ENCODE measurements around the gene NOS3.

NOS3 gene

GRCh38 chr7:150981644-150982043 is 9.2 kb upstream of the NOS3 start:
- DNase-seq = no peak

- no peak for DNase-seq
These were observed 8.5 kb upstream of the NOS3 start for GRCh38 chr7:150982351-150982750.

DNA sequence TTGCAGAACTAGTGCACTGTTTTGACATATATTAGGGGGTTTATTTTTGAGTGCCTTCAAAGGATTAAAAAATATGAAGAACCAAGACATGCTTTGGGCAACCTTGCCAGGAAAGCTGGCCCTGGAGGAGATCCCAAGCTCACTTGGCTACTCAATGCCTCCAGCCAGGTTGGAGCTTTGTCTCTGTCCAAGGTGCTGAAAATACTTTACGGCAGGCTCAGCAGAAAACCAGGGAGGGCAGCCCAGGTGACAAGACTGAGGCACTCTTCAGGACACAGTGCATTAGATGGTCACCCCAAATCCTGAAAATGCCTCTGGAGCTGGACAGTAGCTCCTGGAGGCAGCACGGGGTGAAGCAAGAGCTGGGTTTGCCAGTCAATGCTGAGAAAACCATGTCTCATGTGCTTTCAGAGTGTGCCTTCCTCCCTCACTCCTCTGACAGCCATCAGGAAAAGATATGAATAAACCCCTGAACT is 6.9 kb upstream of the NOS3 start:
- DNase-seq = no peak

GRCh38 chr7:150986099-150986512 is 4.7 kb upstream of the NOS3 start:
- peak; percentile 55 for DNase-seq

- no peak for DNase-seq
These were observed 4.3 kb upstream of the NOS3 start for GRCh38 chr7:150986556-150986955.

DNA sequence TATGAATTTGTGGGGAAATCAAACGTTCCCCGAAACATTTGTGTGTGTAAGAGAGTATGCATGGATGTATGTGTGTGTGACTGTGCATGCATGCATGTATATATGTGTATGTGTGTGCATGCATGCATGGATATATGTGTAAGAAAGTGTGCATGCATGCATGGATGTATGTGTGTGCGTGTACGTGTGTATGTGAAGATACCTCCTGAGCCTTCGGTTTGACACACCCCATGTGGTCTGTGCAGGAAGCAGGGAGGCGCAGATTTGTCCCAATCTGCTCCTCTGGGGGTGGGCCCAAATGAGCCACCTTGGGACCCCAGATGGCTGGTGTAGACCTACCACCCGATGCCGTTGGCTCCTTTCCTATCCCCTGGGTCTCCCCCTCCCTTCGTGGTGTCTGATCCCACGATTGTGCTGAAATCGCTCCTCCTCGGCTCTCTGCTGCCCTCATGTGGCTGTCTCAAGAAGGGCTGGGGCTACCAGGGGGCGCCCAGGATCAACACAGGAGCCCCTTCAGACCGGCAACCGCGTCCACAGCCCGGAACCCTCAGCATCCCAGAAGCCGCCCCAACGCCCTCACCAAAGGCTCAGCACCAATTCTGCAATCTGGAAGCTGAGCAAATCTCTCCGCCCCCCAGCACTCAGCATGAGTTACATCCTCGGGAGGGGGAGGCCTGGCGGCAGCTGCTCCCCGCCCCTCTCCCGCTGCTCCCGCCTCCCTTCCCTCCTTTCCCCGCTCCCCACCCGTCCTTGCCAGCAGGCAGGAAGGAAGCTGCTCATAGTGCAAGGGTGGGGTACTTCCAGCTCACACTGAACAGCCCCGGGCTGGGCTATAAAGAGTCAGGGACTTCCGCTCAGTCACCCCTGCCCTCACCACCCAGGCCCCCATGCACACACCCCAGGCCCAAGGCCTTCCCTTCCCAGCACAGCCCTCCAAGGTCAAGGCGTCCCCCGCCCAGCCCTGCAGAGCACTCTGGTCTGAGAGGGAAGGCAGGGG is 2.3 kb upstream of the NOS3 start:
- DNase-seq = peak; percentile 39

DNA sequence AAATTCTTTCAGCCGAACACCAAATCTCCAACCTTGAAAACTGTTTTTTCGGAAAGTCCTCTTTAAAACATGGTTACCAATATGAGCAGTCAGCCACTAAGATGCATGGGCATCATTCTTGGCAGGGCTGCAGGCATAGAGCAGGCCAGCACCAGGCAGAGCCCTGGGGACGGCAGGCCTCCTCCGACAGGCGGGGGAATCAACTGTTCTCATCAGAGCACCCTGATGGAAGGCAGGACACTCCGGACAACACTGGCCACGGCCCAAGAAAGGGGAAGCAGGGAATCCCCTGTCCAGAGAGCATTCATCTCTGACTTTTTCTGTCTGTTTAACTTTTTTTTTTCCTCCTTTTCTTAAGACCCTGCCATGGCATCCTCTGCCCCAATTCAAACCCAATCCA is 1.4 kb upstream of the NOS3 start:
- DNase-seq = no peak

- DNase-seq = no peak
These were observed 1.3 kb downstream of the NOS3 start for GRCh38 chr7:150992051-150992640.

DNA sequence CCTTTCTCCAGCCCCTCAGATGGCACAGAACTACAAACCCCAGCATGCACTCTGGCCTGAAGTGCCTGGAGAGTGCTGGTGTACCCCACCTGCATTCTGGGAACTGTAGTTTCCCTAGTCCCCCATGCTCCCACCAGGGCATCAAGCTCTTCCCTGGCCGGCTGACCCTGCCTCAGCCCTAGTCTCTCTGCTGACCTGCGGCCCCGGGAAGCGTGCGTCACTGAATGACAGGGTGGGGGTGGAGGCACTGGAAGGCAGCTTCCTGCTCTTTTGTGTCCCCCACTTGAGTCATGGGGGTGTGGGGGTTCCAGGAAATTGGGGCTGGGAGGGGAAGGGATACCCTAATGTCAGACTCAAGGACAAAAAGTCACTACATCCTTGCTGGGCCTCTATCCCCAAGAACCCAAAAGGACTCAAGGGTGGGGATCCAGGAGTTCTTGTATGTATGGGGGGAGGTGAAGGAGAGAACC is 2.1 kb downstream of the NOS3 start:
- peak; percentile 29 for DNase-seq

- no peak for DNase-seq
These were observed 2.7 kb downstream of the NOS3 start for GRCh38 chr7:150993511-150993910.

DNA sequence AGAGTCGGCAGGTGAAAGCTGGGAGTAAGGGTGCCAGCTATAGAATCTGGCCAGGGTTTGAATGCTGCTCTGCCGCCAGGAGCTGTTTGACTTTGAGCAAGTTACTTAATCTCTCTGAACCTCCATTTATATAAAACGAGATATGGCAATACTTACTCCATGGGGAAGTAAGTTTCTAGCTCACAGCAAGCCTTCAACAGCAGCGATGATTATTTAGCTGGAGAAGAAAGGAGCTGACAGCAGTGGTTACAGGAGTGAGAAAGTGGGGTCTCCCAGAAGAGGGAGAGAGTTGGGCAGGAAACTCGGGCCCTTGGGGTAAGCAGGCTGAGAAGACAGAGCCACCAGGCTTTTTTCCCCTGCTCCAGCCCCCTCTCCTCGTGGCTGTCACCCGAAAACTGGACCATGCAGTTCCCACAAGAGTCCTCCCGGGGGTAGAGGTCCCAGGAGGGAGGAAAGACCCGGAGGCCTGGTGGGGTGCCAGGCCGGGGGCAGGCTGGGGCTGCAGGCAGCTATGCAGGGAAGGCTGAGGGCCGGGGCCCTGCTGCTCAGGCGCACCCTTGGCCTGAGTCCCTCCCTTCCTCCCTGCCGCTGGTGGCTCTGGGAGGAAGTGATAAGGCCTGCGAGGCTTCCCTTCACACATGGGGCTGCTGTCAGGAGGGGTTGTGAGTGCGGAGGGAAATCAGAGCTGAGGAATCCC is 3.5 kb downstream of the NOS3 start:
- DNase-seq = no peak

GRCh38 chr7:150994838-150995510 is 4.2 kb downstream of the NOS3 start:
- no peak for DNase-seq

DNA sequence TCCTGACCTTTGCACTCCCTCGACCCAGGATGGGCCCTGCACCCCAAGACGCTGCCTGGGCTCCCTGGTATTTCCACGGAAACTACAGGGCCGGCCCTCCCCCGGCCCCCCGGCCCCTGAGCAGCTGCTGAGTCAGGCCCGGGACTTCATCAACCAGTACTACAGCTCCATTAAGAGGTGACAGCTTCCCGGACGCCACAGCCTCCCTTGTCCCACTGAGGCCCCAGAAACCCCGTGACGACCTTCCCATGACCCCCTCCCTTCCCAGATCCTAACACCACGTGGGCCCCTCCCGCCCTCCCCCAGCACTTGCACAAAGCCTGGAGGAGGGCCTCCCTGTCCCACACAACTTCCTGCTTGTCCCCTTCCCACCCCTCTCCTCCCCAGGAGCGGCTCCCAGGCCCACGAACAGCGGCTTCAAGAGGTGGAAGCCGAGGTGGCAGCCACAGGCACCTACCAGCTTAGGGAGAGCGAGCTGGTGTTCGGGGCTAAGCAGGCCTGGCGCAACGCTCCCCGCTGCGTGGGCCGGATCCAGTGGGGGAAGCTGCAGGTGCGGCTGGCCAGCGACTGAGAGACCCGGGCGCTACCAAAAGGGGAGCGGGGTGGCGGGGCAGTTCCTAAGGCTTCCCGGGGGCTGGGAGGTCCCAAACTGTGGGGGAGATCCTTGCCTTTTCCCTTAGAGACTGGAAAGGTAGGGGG is 5.7 kb downstream of the NOS3 start:
- no peak for DNase-seq

GRCh38 chr7:150997075-150997511 is 6.3 kb downstream of the NOS3 start:
- DNase-seq = no peak

DNA sequence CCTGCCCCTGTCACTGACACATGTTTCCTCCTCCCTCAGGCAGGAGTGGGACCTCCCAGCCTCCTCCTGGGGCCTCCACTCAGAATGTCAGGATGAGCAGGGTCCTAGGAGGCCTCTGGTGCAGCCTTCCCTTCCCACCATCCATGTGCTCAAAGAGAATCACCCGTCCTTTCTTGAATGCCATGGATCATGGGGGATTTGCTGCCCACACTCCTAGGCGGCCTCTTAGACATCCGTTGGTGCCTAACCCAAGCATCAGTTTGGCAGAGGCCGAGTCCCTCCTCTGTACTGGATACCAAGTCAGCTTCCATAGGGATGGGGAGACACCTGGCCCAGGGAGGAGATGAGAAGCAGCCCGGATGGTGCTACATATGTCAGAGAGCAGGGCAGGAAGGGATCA is 7.0 kb downstream of the NOS3 start:
- no peak for DNase-seq

DNA sequence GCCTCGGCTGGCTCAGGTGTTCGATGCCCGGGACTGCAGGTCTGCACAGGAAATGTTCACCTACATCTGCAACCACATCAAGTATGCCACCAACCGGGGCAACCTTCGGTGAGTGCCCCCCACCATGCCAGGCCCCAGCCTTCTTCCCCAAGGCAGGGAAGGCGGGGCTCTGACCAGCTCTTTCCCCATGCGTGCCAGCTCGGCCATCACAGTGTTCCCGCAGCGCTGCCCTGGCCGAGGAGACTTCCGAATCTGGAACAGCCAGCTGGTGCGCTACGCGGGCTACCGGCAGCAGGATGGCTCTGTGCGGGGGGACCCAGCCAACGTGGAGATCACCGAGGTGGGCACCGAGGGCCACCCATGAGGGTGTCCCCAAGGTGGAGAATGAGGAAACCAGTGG is 7.5 kb downstream of the NOS3 start:
- no peak for DNase-seq

- no peak for DNase-seq
These were observed 8.2 kb downstream of the NOS3 start for GRCh38 chr7:150999001-150999400.

GRCh38 chr7:150999497-151000230 is 8.8 kb downstream of the NOS3 start:
- no peak for DNase-seq

GRCh38 chr7:151000897-151001495 is 10.2 kb downstream of the NOS3 start:
- DNase-seq = no peak

DNA sequence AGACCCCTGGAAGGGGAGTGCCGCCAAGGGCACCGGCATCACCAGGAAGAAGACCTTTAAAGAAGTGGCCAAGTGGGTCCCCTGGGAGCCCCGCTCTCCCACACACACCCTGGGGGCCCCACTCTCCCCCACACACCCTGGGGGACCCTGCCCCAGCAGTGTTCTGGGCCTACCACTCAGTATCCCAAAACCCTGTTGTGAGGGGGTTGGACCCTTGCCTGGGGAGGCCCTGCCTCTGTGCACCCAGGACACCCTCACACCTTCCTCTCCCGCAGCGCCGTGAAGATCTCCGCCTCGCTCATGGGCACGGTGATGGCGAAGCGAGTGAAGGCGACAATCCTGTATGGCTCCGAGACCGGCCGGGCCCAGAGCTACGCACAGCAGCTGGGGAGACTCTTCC is 10.7 kb downstream of the NOS3 start:
- no peak for DNase-seq

DNA sequence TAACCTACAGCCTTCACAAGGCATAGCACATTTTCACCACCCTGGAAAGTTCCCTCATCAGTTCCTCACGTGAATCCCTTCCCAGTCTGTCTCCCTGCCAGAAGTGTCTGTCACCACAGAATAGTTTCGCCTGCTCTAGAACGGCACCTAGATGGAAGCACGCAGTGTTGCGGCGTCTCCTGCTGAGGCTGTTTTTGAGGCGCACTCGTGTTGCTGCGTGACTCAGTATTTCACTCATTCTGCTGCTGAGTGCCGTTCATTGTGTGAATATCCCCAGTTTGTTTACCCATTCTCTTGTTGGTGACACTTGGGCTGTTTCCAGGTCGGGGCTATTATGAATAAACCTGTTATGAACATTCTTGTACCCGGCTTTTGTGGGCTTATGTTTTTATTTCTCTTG is 12.8 kb downstream of the NOS3 start:
- DNase-seq = no peak
